Natural killer cell (primary cell): ENCODE data around the gene ATM. TPM values are rescaled to one million over a fixed set of nuclear protein-coding genes. Genes with fewer than 3 reads are reported as not detected.

Source experiments
- ATAC-seq, 3 donors: fragments of 150-1000 bp in 2 of 3; fragments of 200-7000 bp in 1 of 3; cut with Tn5 transposase; 1 replicate in 1 of 3; 2 replicates in 2 of 3; pipeline ENCODE4 v1.10.0; 2021; ENCODE audit warnings: mild to moderate bottlenecking in 2 of 3, moderate library complexity in 2 of 3
- DNase-seq, 2 donors: peaks; one replicate each; pipeline versions ENCODE4 v3.0.0 to v3.0.0-alpha.2; 2013 to 2021; ENCODE audit warnings: mixed read lengths in 1 of 2
- H3K27ac ChIP-seq: one replicate; pipeline ENCODE4 v1.5.1; 2013; ENCODE audit warnings: mild to moderate bottlenecking, low read length
- H3K27me3 ChIP-seq: one replicate; pipeline ENCODE4 v1.6.1; 2013; ENCODE audit warnings: low read length; ENCODE audit not compliant: control insufficient read depth, insufficient read depth
- H3K36me3 ChIP-seq: one replicate; pipeline ENCODE4 v1.6.1; 2013; ENCODE audit warnings: low read length; ENCODE audit not compliant: control insufficient read depth, insufficient read depth
- H3K4me1 ChIP-seq: one replicate; pipeline ENCODE4 v1.6.1; 2013; ENCODE audit warnings: low read length; ENCODE audit not compliant: control insufficient read depth, insufficient read depth
- H3K4me3 ChIP-seq: one replicate; pipeline ENCODE4 v1.5.1; 2013; ENCODE audit warnings: low read length
- H3K9me3 ChIP-seq: one replicate; pipeline ENCODE4 v1.6.1; 2013; ENCODE audit warnings: low read length; ENCODE audit not compliant: control insufficient read depth, insufficient read depth
- H3K27ac Mint-ChIP-seq, 2 donors: one replicate each; pipeline ENCODE4 v1.8.0; 2022; ENCODE audit warnings: mild to moderate bottlenecking in 2 of 2, mixed read lengths in 2 of 2, moderate library complexity in 1 of 2
- H3K27me3 Mint-ChIP-seq, 2 donors: one replicate each; pipeline ENCODE4 v1.8.0; 2022; ENCODE audit warnings: low read depth in 2 of 2, mixed read lengths in 2 of 2
- H3K36me3 Mint-ChIP-seq: one replicate; pipeline ENCODE4 v1.8.0; 2022; ENCODE audit warnings: mixed read lengths
- H3K4me1 Mint-ChIP-seq, 2 donors: one replicate each; pipeline ENCODE4 v1.8.0; 2022; ENCODE audit warnings: mixed read lengths in 2 of 2
- H3K4me3 Mint-ChIP-seq: one replicate; pipeline ENCODE4 v1.8.0; 2022; ENCODE audit warnings: mild to moderate bottlenecking, moderate library complexity, mixed read lengths
- H3K9me3 Mint-ChIP-seq, 2 donors: one replicate each; pipeline ENCODE4 v1.8.0; 2022; ENCODE audit warnings: mixed read lengths in 2 of 2
- CTCF ChIP-seq: fragments of 200-600 bp; IDR thresholded peaks from one replicate; pipeline ENCODE4 v1.8.0; 2022; ENCODE audit warnings: antibody characterized with exemption
- WGBS: methylation state at CpG from one replicate; pipeline ENCODE4 v1.1.7; 2013; ENCODE audit warnings: missing lambda C conversion rate; ENCODE audit not compliant: insufficient coverage; 5-methylcytosine and 5-hydroxymethylcytosine counted together
- intact Hi-C: fragments of 100-400 bp; cut with micrococcal nuclease; formaldehyde crosslinking; loops from one replicate; pipeline ENCODE4 v1.14.2; 2022
- total RNA-seq, 4 donors: library from RNA; stranded (reverse); fragments of 120-200 nt in 1 of 4; gene quantifications; one replicate each; pipeline versions ENCODE4 v1.2.3 to v1.2.4, GENCODE V29; 2013 to 2022

ATM gene
- total RNA-seq, 3 donors from 2014 or later (not counting 1 experiment from before 2014, with no cell fraction given) = 502 to 568 (median 539) TPM

- peak overlapping the region in 1 of 2 donors; percentile 61 for H3K27ac Mint-ChIP-seq
- intact Hi-C loops = no loop called here
- H3K27me3 ChIP-seq = no peaks in the 10 kb centered on the region
- ATAC-seq (no peak), DNase-seq (no peak)
- peaks cover 18% of the 10 kb centered on the region for H3K36me3 Mint-ChIP-seq
- 100% methylated on average over 6 of the region's 6 CpGs for WGBS
- peaks cover 0 to 2% of the 10 kb centered on the region in 2 donors for H3K9me3 Mint-ChIP-seq
- H3K27me3 Mint-ChIP-seq = no peaks in the 10 kb centered on the region
- peaks cover 14% of the 10 kb centered on the region for H3K9me3 ChIP-seq
- no peak overlapping the region for H3K4me3 Mint-ChIP-seq
- no peak overlapping the region for H3K4me3 ChIP-seq
- peaks cover 71% of the 10 kb centered on the region for H3K36me3 ChIP-seq
- H3K4me1 Mint-ChIP-seq = peaks cover 30 to 34% of the 10 kb centered on the region in 2 donors
- H3K4me1 ChIP-seq = no peaks in the 10 kb centered on the region
- H3K27ac ChIP-seq = no peak overlapping the region
- no peak for TF ChIP-seq CTCF
Observed at GRCh38 chr11:108207683-108208060, 15.2 kb upstream of the ATM start.

GRCh38 chr11:108210441-108210840 lies 12.4 kb upstream of the ATM start:
- intact Hi-C loops = no loop called here
- Mint-ChIP-seq H3K36me3 (peaks cover 11% of the 10 kb centered on the region), H3K27ac (peak overlapping the region; percentile 54 to 63), H3K4me3 (no peak overlapping the region), H3K9me3 (no peaks in the 10 kb centered on the region), H3K4me1 (peaks cover 31 to 40% of the 10 kb centered on the region in 2 donors), H3K27me3 (no peaks in the 10 kb centered on the region)
- Histone ChIP-seq H3K36me3 (peaks cover 55% of the 10 kb centered on the region), H3K4me3 (no peak overlapping the region), H3K27me3 (no peaks in the 10 kb centered on the region), H3K4me1 (no peaks in the 10 kb centered on the region), H3K27ac (no peak overlapping the region), H3K9me3 (peaks cover 10% of the 10 kb centered on the region)
- DNase-seq (no peak), ATAC-seq (no peak)
- no peak for TF ChIP-seq CTCF
- WGBS = no CpG with 5 or more reads among the region's 1 CpG

- Mint-ChIP-seq H3K36me3 (peaks cover 5% of the 10 kb centered on the region), H3K4me1 (peaks cover 49 to 63% of the 10 kb centered on the region in 2 donors), H3K9me3 (no peaks in the 10 kb centered on the region), H3K27me3 (no peaks in the 10 kb centered on the region), H3K4me3 (no peak overlapping the region), H3K27ac (no peak overlapping the region)
- H3K4me1 ChIP-seq = no peaks in the 10 kb centered on the region
- peaks cover 29% of the 10 kb centered on the region for H3K36me3 ChIP-seq
- WGBS = 93% methylated on average over 1 of the region's 2 CpGs
- no peak overlapping the region for H3K4me3 ChIP-seq
- no peak for TF ChIP-seq CTCF
- no peaks in the 10 kb centered on the region for H3K27me3 ChIP-seq
- no peak overlapping the region for H3K27ac ChIP-seq
- intact Hi-C loops = no loop called here
- H3K9me3 ChIP-seq = no peaks in the 10 kb centered on the region
- ATAC-seq (no peak), DNase-seq (no peak)
Observed at GRCh38 chr11:108213784-108214183, 9.1 kb upstream of the ATM start.

GRCh38 chr11:108216988-108217387 lies 5.9 kb upstream of the ATM start:
- no peaks in the 10 kb centered on the region for H3K4me1 ChIP-seq
- H3K27ac ChIP-seq = no peak overlapping the region
- no peaks in the 10 kb centered on the region for H3K36me3 Mint-ChIP-seq

More at GRCh38 chr11:108216988-108217387, 5.9 kb upstream of the ATM start:
- Mint-ChIP-seq H3K27me3 (no peaks in the 10 kb centered on the region), H3K4me3 (no peak overlapping the region), H3K4me1 (peaks cover 70 to 80% of the 10 kb centered on the region in 2 donors), H3K9me3 (no peaks in the 10 kb centered on the region), H3K27ac (peak overlapping the region; percentile 34 to 81)
- intact Hi-C loops = loop anchor here (5.0 kb wide), 1 partner anchor 35 kb away; no protein-coding TSS in a partner anchor
- ATAC-seq (no peak), DNase-seq (peak in 1 of 2 donors; percentile 47)
- Histone ChIP-seq H3K27me3 (no peaks in the 10 kb centered on the region), H3K4me3 (no peak overlapping the region), H3K9me3 (no peaks in the 10 kb centered on the region), H3K36me3 (peaks cover 17% of the 10 kb centered on the region)
- WGBS = 55% methylated on average over 4 of the region's 4 CpGs
- no peak for TF ChIP-seq CTCF
